Caco-2 (cell line): ENCODE measurements around the gene DNAH8. TPM values are rescaled to one million over a fixed set of nuclear protein-coding genes. Genes with fewer than 3 reads are reported as not detected.

Experiments
- BruUV-seq: library from RNA; stranded (reverse); fragments of 400-500 nt; replicated peaks from 2 replicates; lab custom pipeline; 2021; lab: Mats Ljungman, UMichigan
- CTCF ChIA-PET: fragments of 300-600 bp; sonication (Branson Sonifier 250); formaldehyde crosslinking; loops from one replicate; lab custom pipeline; 2022; ENCODE audit warnings: antibody characterized with exemption; lab: Charles Lee
- POLR2A ChIA-PET: fragments of 300-600 bp; sonication (Branson Sonifier 250); formaldehyde crosslinking; loops from one replicate; lab custom pipeline; 2022; ENCODE audit warnings: antibody characterized with exemption; lab: Charles Lee
- DNase-seq, 2 experiments: peaks; one replicate each; pipeline versions ENCODE4 v3.0.0 to v3.0.0-alpha.2; 2020 to 2022
- H3K27me3 ChIP-seq: replicated peaks from 2 replicates; pipeline ENCODE4 v1.6.0; 2011; ENCODE audit warnings: low read length; ENCODE audit not compliant: control insufficient read depth, insufficient read depth
- H3K36me3 ChIP-seq: 2 replicates; pipeline ENCODE4 v1.5.1; 2011; ENCODE audit warnings: low read length; ENCODE audit not compliant: control insufficient read depth, insufficient read depth
- H3K4me1 ChIP-seq: fragments of 250-450 bp; sonication (Bioruptor Pico); 2 replicates; pipeline ENCODE4 v1.5.1; 2020; ENCODE audit warnings: mild to moderate bottlenecking
- H3K4me3 ChIP-seq: 2 replicates; pipeline ENCODE4 v1.5.1; 2011; ENCODE audit warnings: low read depth, mild to moderate bottlenecking, control low read depth, low read length
- H3K9me3 ChIP-seq: fragments of 250-450 bp; sonication (Bioruptor Pico); 2 replicates; pipeline ENCODE4 v1.5.1; 2020; ENCODE audit warnings: mild to moderate bottlenecking, moderate library complexity
- H3K27ac Mint-ChIP-seq: one replicate; pipeline ENCODE4 v1.8.0; 2022; ENCODE audit warnings: mixed read lengths; ENCODE audit not compliant: unreplicated experiment
- H3K27me3 Mint-ChIP-seq: one replicate; pipeline ENCODE4 v1.8.0; 2022; ENCODE audit warnings: mixed read lengths; ENCODE audit not compliant: insufficient read depth, unreplicated experiment
- H3K36me3 Mint-ChIP-seq: one replicate; pipeline ENCODE4 v1.8.0; 2022; ENCODE audit warnings: mild to moderate bottlenecking, mixed read lengths; ENCODE audit not compliant: insufficient read depth, unreplicated experiment
- H3K4me1 Mint-ChIP-seq: one replicate; pipeline ENCODE4 v1.8.0; 2022; ENCODE audit warnings: low read depth, mixed read lengths; ENCODE audit not compliant: unreplicated experiment
- H3K4me3 Mint-ChIP-seq: one replicate; pipeline ENCODE4 v1.8.0; 2022; ENCODE audit warnings: mild to moderate bottlenecking, moderate library complexity, mixed read lengths; ENCODE audit not compliant: unreplicated experiment
- H3K9me3 Mint-ChIP-seq: one replicate; pipeline ENCODE4 v1.8.0; 2022; ENCODE audit warnings: mixed read lengths; ENCODE audit not compliant: unreplicated experiment
- intact Hi-C: fragments of 100-400 bp; cut with micrococcal nuclease; formaldehyde crosslinking; loops from one replicate; pipeline ENCODE4 v1.10.0; 2022; ENCODE audit not compliant: unreplicated experiment
- total RNA-seq: library from RNA; stranded (reverse); gene quantifications from 2 replicates; pipeline ENCODE4 v1.2.3, GENCODE V29; 2022
- TF ChIP-seq, protein P1 (sequence below), 2 experiments: fragments of 200-600 bp in 1 of 2; IDR thresholded peaks; 1 replicate in 1 of 2; 2 replicates in 1 of 2; pipeline versions ENCODE4 v1.5.1 to v1.8.0; 2011 to 2022; ENCODE audit warnings: antibody characterized with exemption in 1 of 2, control low read depth in 1 of 2, inconsistent platforms in 1 of 2, low read depth in 1 of 2, low read length in 1 of 2, mild to moderate bottlenecking in 1 of 2, moderate library complexity in 1 of 2; ENCODE audit not compliant: insufficient read depth in 1 of 2, severe bottlenecking in 1 of 2, unreplicated experiment in 1 of 2

Gene DNAH8
- total RNA-seq, 1 experiment from 2014 or later = not detected

DNA sequence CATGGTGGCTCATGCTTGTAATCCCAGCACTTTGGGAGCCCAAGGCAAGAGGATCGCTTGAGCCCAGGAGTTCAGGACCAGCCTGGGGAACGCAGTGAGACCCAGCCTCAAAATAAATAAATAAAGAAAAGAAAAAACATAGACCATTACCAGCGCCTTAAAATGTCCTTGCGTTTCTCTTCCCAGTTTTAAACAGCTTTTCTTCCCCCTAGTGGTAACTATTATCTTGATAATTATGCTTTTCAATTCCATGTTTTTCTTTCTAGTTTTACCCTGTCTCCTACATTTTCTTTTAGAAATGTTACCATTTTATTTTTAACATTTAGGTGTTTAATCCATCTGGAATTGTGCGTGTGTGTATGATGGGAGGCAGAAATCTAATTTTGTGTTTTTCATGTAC lies 24.4 kb downstream of the DNAH8 start:
- H3K4me1 ChIP-seq = no peaks in the 10 kb centered on the region
- intact Hi-C loops = no loop called here
- ChIA-PET POLR2A (no interaction called here), CTCF (no interaction called here)
- no peaks in the 10 kb centered on the region for H3K36me3 Mint-ChIP-seq
- H3K36me3 ChIP-seq = no peaks in the 10 kb centered on the region
- DNase-seq = no peak
- H3K27me3 ChIP-seq = no peaks in the 10 kb centered on the region
- TF ChIP-seq, protein P1, sequence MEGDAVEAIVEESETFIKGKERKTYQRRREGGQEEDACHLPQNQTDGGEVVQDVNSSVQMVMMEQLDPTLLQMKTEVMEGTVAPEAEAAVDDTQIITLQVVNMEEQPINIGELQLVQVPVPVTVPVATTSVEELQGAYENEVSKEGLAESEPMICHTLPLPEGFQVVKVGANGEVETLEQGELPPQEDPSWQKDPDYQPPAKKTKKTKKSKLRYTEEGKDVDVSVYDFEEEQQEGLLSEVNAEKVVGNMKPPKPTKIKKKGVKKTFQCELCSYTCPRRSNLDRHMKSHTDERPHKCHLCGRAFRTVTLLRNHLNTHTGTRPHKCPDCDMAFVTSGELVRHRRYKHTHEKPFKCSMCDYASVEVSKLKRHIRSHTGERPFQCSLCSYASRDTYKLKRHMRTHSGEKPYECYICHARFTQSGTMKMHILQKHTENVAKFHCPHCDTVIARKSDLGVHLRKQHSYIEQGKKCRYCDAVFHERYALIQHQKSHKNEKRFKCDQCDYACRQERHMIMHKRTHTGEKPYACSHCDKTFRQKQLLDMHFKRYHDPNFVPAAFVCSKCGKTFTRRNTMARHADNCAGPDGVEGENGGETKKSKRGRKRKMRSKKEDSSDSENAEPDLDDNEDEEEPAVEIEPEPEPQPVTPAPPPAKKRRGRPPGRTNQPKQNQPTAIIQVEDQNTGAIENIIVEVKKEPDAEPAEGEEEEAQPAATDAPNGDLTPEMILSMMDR (IDR thresholded peaks at IDR 0.05; ENCODE audit: insufficient read depth in 1 of 2, low read depth in 1 of 2, low read length in 1 of 2, severe bottlenecking in 1 of 2, unreplicated experiment in 1 of 2) = peak; percentile 22 to 36
- no peak overlapping the region for H3K4me3 Mint-ChIP-seq
- H3K27ac Mint-ChIP-seq = no peak overlapping the region
- no peak overlapping the region for H3K4me3 ChIP-seq
- H3K27me3 Mint-ChIP-seq = peaks cover 14% of the 10 kb centered on the region
- H3K4me1 Mint-ChIP-seq = no peaks in the 10 kb centered on the region
- no TSS peak for BruUV-seq
- H3K9me3 ChIP-seq = no peaks in the 10 kb centered on the region; the same call in 1 of the 2 replicates
- peaks cover 10% of the 10 kb centered on the region for H3K9me3 Mint-ChIP-seq

DNA sequence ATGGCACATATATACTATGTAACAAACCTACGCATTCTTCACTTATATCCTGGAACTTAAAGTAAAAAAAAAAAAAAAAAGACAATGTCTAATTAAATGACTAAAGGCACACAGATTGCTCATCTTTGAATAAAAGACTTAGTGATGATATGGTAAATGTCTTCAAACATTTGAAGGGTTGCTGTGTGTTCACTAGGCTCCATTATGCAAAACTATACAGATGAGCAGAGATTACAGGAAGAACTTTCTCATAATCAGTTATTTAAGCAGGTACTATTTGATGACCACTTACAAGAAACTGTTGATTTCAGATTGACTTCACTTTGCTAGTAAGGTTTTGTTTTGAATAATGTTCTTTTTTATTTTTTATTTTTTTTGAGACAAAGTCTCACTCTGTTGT lies 34.4 kb downstream of the DNAH8 start:
- Mint-ChIP-seq H3K9me3 (no peaks in the 10 kb centered on the region), H3K27me3 (peaks cover 6% of the 10 kb centered on the region), H3K4me3 (no peak overlapping the region), H3K4me1 (no peaks in the 10 kb centered on the region), H3K36me3 (no peaks in the 10 kb centered on the region), H3K27ac (no peak overlapping the region)
- Histone ChIP-seq H3K27me3 (no peaks in the 10 kb centered on the region), H3K4me3 (no peak overlapping the region), H3K36me3 (no peaks in the 10 kb centered on the region), H3K4me1 (no peaks in the 10 kb centered on the region), H3K9me3 (no peaks in the 10 kb centered on the region)
- no TSS peak for BruUV-seq
- no peak for DNase-seq
- ChIA-PET CTCF (no interaction called here), POLR2A (no interaction called here)
- TF ChIP-seq, protein P1 (IDR thresholded peaks at IDR 0.05; ENCODE audit: insufficient read depth in 1 of 2, low read depth in 1 of 2, low read length in 1 of 2, severe bottlenecking in 1 of 2, unreplicated experiment in 1 of 2) = no peak
- intact Hi-C loops = no loop called here

DNA sequence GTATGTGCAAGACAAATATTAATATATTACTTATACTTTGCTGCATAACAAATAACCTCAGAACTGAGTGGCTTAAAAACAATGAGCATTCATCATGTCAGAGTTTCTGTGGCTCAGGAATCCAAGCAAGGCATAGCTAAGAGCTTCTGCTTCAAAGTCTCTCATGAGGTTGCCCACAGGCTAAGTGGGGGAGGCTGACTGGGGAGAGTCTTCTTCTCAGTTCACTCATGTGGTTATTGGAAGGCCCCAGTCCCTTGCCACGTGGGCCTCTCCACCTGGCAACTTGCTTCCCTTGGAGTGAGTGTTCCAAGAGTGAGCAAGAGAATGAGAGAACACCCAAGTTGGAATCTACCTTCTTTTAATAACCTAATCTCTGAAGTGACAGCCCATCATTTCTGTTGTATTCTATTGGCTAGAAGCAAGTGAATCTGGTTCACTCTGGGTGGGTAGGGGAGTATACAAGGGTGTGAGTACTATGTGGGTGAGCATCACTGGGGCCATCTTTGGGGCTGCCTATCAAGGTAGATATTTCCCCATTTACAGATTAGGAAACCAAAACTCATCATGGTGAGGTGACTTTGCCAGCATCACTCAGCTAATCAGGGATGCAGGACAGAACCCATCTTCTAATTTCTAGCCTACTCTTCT lies 36.0 kb downstream of the DNAH8 start:
- no peaks in the 10 kb centered on the region for H3K9me3 ChIP-seq
- peaks cover 2% of the 10 kb centered on the region for H3K27me3 Mint-ChIP-seq
- CTCF ChIA-PET = interaction anchor here (0.6 kb wide), 1 partner anchor 823 kb away, joined by 3 read pairs; no protein-coding TSS in a partner anchor
- H3K4me3 ChIP-seq = no peak overlapping the region
- no peak for DNase-seq
- no peaks in the 10 kb centered on the region for H3K9me3 Mint-ChIP-seq
- H3K27ac Mint-ChIP-seq = no peak overlapping the region
- no peaks in the 10 kb centered on the region for H3K36me3 Mint-ChIP-seq
- no peaks in the 10 kb centered on the region for H3K36me3 ChIP-seq
- H3K4me1 ChIP-seq = no peaks in the 10 kb centered on the region
- TF ChIP-seq, protein P1 (IDR thresholded peaks at IDR 0.05; ENCODE audit: insufficient read depth in 1 of 2, low read depth in 1 of 2, low read length in 1 of 2, severe bottlenecking in 1 of 2, unreplicated experiment in 1 of 2) = no peak
- intact Hi-C loops = no loop called here
- POLR2A ChIA-PET = no interaction called here
- H3K27me3 ChIP-seq = no peaks in the 10 kb centered on the region
- H3K4me1 Mint-ChIP-seq = no peaks in the 10 kb centered on the region
- no peak overlapping the region for H3K4me3 Mint-ChIP-seq
- BruUV-seq = no TSS peak
